ENCODE results near the gene TLE4. TPM values are rescaled to one million over a fixed set of nuclear protein-coding genes. Genes with fewer than 3 reads are reported as not detected.

The TLE4 gene
- total and polyA plus RNA-seq, 2 experiments from 2014 or later = 29.6 to 38.4 TPM

- peaks cover 14% of the 10 kb centered on the region for H3K4me1 ChIP-seq (ENCODE audit: insufficient read depth)
- WGBS (ENCODE audit: low lambda C conversion rate, missing lambda C conversion rate) = 85% methylated on average over 3 of the region's 3 CpGs
These were observed 41.4 kb downstream of the TLE4 start for GRCh38 chr9:79613145-79613544.

GRCh38 chr9:79615038-79615437 lies 43.3 kb downstream of the TLE4 start:
- Histone ChIP-seq H3K9me2 (replicated peaks; ENCODE audit: insufficient read depth) (no peaks in the 10 kb centered on the region), H3K27me3 (no peaks in the 10 kb centered on the region), H3K36me3 (replicated peaks; ENCODE audit: insufficient read depth, low read depth) (no peaks in the 10 kb centered on the region), H3K4me1 (ENCODE audit: insufficient read depth) (peaks cover 14% of the 10 kb centered on the region), H4K20me1 (ENCODE audit: insufficient read depth, poor library complexity, severe bottlenecking) (no peaks in the 10 kb centered on the region), H3K4me3 (no peak overlapping the region), H2AFZ (no peak overlapping the region), H3K79me2 (peaks cover 45% of the 10 kb centered on the region), H3K27ac (no peak overlapping the region), H3K9me3 (ENCODE audit: low read depth) (no peaks in the 10 kb centered on the region), H3K4me2 (no peak overlapping the region)
- no peak for DNase-seq (ENCODE audit: low spot score)
- no peak for TF ChIP-seq EZH2phosphoT487 (IDR thresholded peaks at IDR 0.05; ENCODE audit: low read depth, severe bottlenecking, unreplicated experiment)
- no peak for TF ChIP-seq CTCF (IDR thresholded peaks at IDR 0.05; ENCODE audit: poor library complexity)
- TF ChIP-seq EZH2 (IDR thresholded peaks at IDR 0.05; ENCODE audit: borderline replicate concordance) = no peak
- WGBS (ENCODE audit: low lambda C conversion rate, missing lambda C conversion rate) = 94% methylated on average over 5 of the region's 5 CpGs

More at GRCh38 chr9:79613145-79613544, 41.4 kb downstream of the TLE4 start:
- TF ChIP-seq EZH2 (IDR thresholded peaks at IDR 0.05; ENCODE audit: borderline replicate concordance) = no peak
- TF ChIP-seq EZH2phosphoT487 (IDR thresholded peaks at IDR 0.05; ENCODE audit: low read depth, severe bottlenecking, unreplicated experiment) = no peak
- DNase-seq (ENCODE audit: low spot score) = no peak
- Histone ChIP-seq H3K9me2 (replicated peaks; ENCODE audit: insufficient read depth) (no peaks in the 10 kb centered on the region), H2AFZ (no peak overlapping the region), H3K9me3 (ENCODE audit: low read depth) (no peaks in the 10 kb centered on the region), H3K27me3 (no peaks in the 10 kb centered on the region), H4K20me1 (ENCODE audit: insufficient read depth, poor library complexity, severe bottlenecking) (no peaks in the 10 kb centered on the region), H3K36me3 (replicated peaks; ENCODE audit: insufficient read depth, low read depth) (no peaks in the 10 kb centered on the region), H3K27ac (no peak overlapping the region), H3K79me2 (peaks cover 48% of the 10 kb centered on the region), H3K4me2 (no peak overlapping the region), H3K4me3 (no peak overlapping the region)

- no peaks in the 10 kb centered on the region for H3K36me3 ChIP-seq (replicated peaks; ENCODE audit: insufficient read depth, low read depth)
- no peak overlapping the region for H3K27ac ChIP-seq
- H3K4me3 ChIP-seq = no peak overlapping the region
- H3K4me1 ChIP-seq (ENCODE audit: insufficient read depth) = peaks cover 11% of the 10 kb centered on the region
- 89% methylated on average over 4 of the region's 4 CpGs for WGBS (ENCODE audit: low lambda C conversion rate, missing lambda C conversion rate)
- peaks cover 46% of the 10 kb centered on the region for H3K79me2 ChIP-seq
- no peak overlapping the region for H3K4me2 ChIP-seq
- TF ChIP-seq EZH2phosphoT487 (IDR thresholded peaks at IDR 0.05; ENCODE audit: low read depth, severe bottlenecking, unreplicated experiment) = no peak
- no peak for TF ChIP-seq CTCF (IDR thresholded peaks at IDR 0.05; ENCODE audit: poor library complexity)
- TF ChIP-seq EZH2 (IDR thresholded peaks at IDR 0.05; ENCODE audit: borderline replicate concordance) = no peak
- no peaks in the 10 kb centered on the region for H3K9me3 ChIP-seq (ENCODE audit: low read depth)
- no peaks in the 10 kb centered on the region for H4K20me1 ChIP-seq (ENCODE audit: insufficient read depth, poor library complexity, severe bottlenecking)
- H3K27me3 ChIP-seq = no peaks in the 10 kb centered on the region
- H2AFZ ChIP-seq = no peak overlapping the region
- DNase-seq (ENCODE audit: low spot score) = no peak
- H3K9me2 ChIP-seq (replicated peaks; ENCODE audit: insufficient read depth) = no peaks in the 10 kb centered on the region
These were observed 44.2 kb downstream of the TLE4 start for GRCh38 chr9:79616013-79616412.

GRCh38 chr9:79616971-79617370 lies 45.2 kb downstream of the TLE4 start:
- Histone ChIP-seq H3K27ac (no peak overlapping the region), H3K9me2 (replicated peaks; ENCODE audit: insufficient read depth) (no peaks in the 10 kb centered on the region), H3K27me3 (no peaks in the 10 kb centered on the region), H3K4me2 (no peak overlapping the region), H3K36me3 (replicated peaks; ENCODE audit: insufficient read depth, low read depth) (no peaks in the 10 kb centered on the region), H4K20me1 (ENCODE audit: insufficient read depth, poor library complexity, severe bottlenecking) (no peaks in the 10 kb centered on the region), H3K4me3 (no peak overlapping the region), H2AFZ (no peak overlapping the region), H3K4me1 (ENCODE audit: insufficient read depth) (peaks cover 3% of the 10 kb centered on the region), H3K9me3 (ENCODE audit: low read depth) (no peaks in the 10 kb centered on the region), H3K79me2 (peaks cover 49% of the 10 kb centered on the region)
- TF ChIP-seq CTCF (IDR thresholded peaks at IDR 0.05; ENCODE audit: poor library complexity) (no peak), EZH2 (IDR thresholded peaks at IDR 0.05; ENCODE audit: borderline replicate concordance) (no peak), EZH2phosphoT487 (IDR thresholded peaks at IDR 0.05; ENCODE audit: low read depth, severe bottlenecking, unreplicated experiment) (no peak)
- 91% methylated on average over 3 of the region's 3 CpGs for WGBS (ENCODE audit: low lambda C conversion rate, missing lambda C conversion rate)
- DNase-seq (ENCODE audit: low spot score) = no peak
